HepG2 (cell line): Measurements from ENCODE around the gene ZNF559. TPM values are rescaled to one million over a fixed set of nuclear protein-coding genes. Genes with fewer than 3 reads are reported as not detected.
A peak's percentile ranks its signal among the peaks of the same experiment; 100 is the strongest.

Source experiments
- ARNT ChIP-seq: fragments of 450-650 bp; IDR thresholded peaks from 2 replicates; pipeline ENCODE4 v1.6.1; 2017
- ASH2L ChIP-seq: fragments of 300-600, 200-600 bp; sonication (generic); IDR thresholded peaks from 2 replicates; pipeline ENCODE4 v1.7.0; 2017; ENCODE audit warnings: low read depth, mild to moderate bottlenecking, moderate library complexity, mixed read lengths, low read length; ENCODE audit not compliant: insufficient read length
- BCL6 ChIP-seq: IDR thresholded peaks from 2 replicates; pipeline ENCODE4 v1.6.1; 2016; ENCODE audit warnings: missing genetic modification reagents, missing compliant biosample characterization
- ELF4 ChIP-seq: sonication (generic); formaldehyde crosslinking; IDR thresholded peaks from 2 replicates; pipeline ENCODE4 v1.5.0; 2020; ENCODE audit warnings: missing genetic modification reagents, mild to moderate bottlenecking, moderate library complexity, borderline replicate concordance
- FLYWCH1 ChIP-seq: sonication (generic); formaldehyde crosslinking; IDR thresholded peaks from 2 replicates; pipeline ENCODE4 v1.8.1; 2023; ENCODE audit warnings: mild to moderate bottlenecking, missing genetic modification reagents
- FOXM1 ChIP-seq: sonication (generic); formaldehyde crosslinking; IDR thresholded peaks from 2 replicates; pipeline ENCODE4 v1.5.0; 2020; ENCODE audit warnings: missing genetic modification reagents
- GATAD1 ChIP-seq: IDR thresholded peaks from 2 replicates; pipeline ENCODE4 v1.6.1; 2016; ENCODE audit warnings: missing genetic modification reagents, missing compliant biosample characterization
- HMG20B ChIP-seq: conservative IDR thresholded peaks from 2 replicates; pipeline ENCODE4 v1.6.1; 2016; ENCODE audit warnings: missing genetic modification reagents, missing compliant biosample characterization
- MAF1 ChIP-seq: sonication (generic); formaldehyde crosslinking; IDR thresholded peaks from 2 replicates; pipeline ENCODE4 v1.5.0; 2020; ENCODE audit warnings: missing genetic modification reagents, borderline replicate concordance
- RARA ChIP-seq: IDR thresholded peaks from 2 replicates; pipeline ENCODE4 v1.6.1; 2016; ENCODE audit warnings: missing genetic modification reagents, missing compliant biosample characterization
- RELA ChIP-seq: sonication (generic); formaldehyde crosslinking; IDR thresholded peaks from 2 replicates; pipeline ENCODE4 v1.4.0; 2020; ENCODE audit warnings: missing genetic modification reagents
- SMC3 ChIP-seq: IDR thresholded peaks from 2 replicates; pipeline ENCODE4 v1.6.1; 2011; ENCODE audit warnings: low read length, improper control_type of control experiment
- SRY ChIP-seq: sonication (generic); formaldehyde crosslinking; IDR thresholded peaks from 2 replicates; pipeline ENCODE4 v1.8.0; 2022; ENCODE audit warnings: mild to moderate bottlenecking, missing genetic modification reagents
- U2AF1 ChIP-seq: fragments of 200-400 bp; formaldehyde crosslinking; optimal IDR thresholded peaks from 2 replicates; pipeline ENCODE3; 2017; ENCODE audit warnings: mild to moderate bottlenecking, low read depth, low read length
- ZNF282 ChIP-seq: fragments of 450-650 bp; IDR thresholded peaks from 2 replicates; pipeline ENCODE4 v1.6.1; 2018; ENCODE audit not compliant: partially characterized antibody
- ZNF337 ChIP-seq: sonication (generic); formaldehyde crosslinking; IDR thresholded peaks from 2 replicates; pipeline ENCODE4 v1.5.1; 2020; ENCODE audit warnings: missing genetic modification reagents, low read depth, mild to moderate bottlenecking, borderline replicate concordance
- ZNF773 ChIP-seq: sonication (generic); formaldehyde crosslinking; IDR thresholded peaks from 2 replicates; pipeline ENCODE4 v1.4.0; 2020; ENCODE audit warnings: missing genetic modification reagents, borderline replicate concordance
- ZSCAN29 ChIP-seq: sonication (generic); formaldehyde crosslinking; conservative IDR thresholded peaks from 2 replicates; pipeline ENCODE4 v1.4.0; 2020; ENCODE audit warnings: mild to moderate bottlenecking, missing genetic modification reagents
- polyA plus RNA-seq, 8 experiments: library from polyadenylated mRNA; depleted of rRNA in 3 of 8; stranded (reverse) in 7 of 8; unstranded in 1 of 8; fragments of >200 nt; fragmentation: Illumina TruSeq in 4 of 8; extraction: Trizol in 4 of 8; gene quantifications; 2 replicates each; pipeline versions ENCODE4 v1.2.1 to v1.2.3, GENCODE V29; 2011 to 2016; ENCODE audit warnings: low read depth in 4 of 8, missing spikeins in 1 of 8, mixed read lengths in 1 of 8; ENCODE audit not compliant: insufficient read depth in 1 of 8
- total RNA-seq, 5 experiments: library from RNA; depleted of rRNA; stranded (reverse); fragments of >200 nt; fragmentation: Illumina TruSeq; extraction: Trizol; gene quantifications; 2 replicates each; pipeline ENCODE4 v1.2.3, GENCODE V29; 2016; ENCODE audit warnings: low read depth in 1 of 5
- TF ChIP-seq, protein P1 (sequence below): sonication (generic); formaldehyde crosslinking; IDR thresholded peaks from 2 replicates; pipeline ENCODE4 v1.4.0; 2020; ENCODE audit warnings: mild to moderate bottlenecking, missing genetic modification reagents, borderline replicate concordance
- TF ChIP-seq, protein P2 (sequence below): sonication (generic); formaldehyde crosslinking; conservative IDR thresholded peaks from 2 replicates; pipeline ENCODE4 v1.8.0; 2022; ENCODE audit warnings: mild to moderate bottlenecking, moderate library complexity, missing genetic modification reagents
- TF ChIP-seq, protein P3 (sequence below): sonication (generic); formaldehyde crosslinking; IDR thresholded peaks from 2 replicates; pipeline ENCODE4 v1.8.0; 2022; ENCODE audit warnings: mild to moderate bottlenecking, missing genetic modification reagents, moderate library complexity
- TF ChIP-seq, protein P4 (sequence below): IDR thresholded peaks from 2 replicates; pipeline ENCODE4 v1.6.1; 2016; ENCODE audit warnings: missing compliant biosample characterization, missing genetic modification reagents, borderline replicate concordance

Gene ZNF559
- total and polyA plus RNA-seq, 2 of the 13 experiments (the other 11 are each of a cell fraction or from before 2014, with no cell fraction given), result 6.3 to 9.8 TPM

DNA sequence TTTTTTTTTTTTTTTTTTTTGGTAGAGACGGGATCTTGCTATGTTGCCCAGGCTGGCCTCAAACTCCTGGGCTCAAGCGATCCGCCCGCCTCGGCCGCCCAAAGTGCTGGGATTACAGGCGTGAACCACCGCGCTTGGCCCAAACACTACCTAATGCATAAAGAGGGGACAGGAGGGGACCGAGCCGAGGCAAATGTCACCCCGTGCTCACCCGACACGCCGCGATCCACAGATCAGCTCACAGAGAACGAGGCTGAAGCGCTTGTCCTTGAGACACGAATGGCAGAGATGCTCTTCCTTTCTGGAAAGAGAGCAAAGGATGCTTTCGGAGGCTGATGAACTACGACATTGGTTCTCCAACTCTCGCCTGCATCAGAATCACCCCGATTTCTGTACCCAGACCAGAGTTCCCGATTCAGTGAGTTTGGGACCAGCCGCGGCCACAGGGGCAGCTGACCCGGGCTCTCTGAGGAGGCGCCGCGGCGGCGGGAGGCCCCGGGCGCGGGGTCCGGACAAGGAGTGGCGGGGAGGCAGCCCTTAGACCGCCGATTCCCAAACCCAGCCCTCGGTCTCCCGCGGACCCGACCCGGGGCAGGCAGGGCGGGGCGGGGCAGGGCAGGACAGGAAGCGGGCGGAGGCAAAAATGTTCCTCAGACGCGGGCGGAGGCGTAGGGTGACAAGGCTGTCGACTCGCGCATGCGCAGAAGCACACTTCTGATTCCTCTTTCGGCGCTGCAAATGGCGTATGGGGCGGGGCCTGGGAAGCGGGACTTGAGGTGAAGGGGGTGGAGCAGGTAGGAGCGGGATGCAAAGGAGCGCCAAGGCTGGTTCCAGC lies 14.6 kb upstream of the ZNF559 start, which contains the start of gene ZNF699 (continued):
- TF ChIP-seq, protein P1, sequence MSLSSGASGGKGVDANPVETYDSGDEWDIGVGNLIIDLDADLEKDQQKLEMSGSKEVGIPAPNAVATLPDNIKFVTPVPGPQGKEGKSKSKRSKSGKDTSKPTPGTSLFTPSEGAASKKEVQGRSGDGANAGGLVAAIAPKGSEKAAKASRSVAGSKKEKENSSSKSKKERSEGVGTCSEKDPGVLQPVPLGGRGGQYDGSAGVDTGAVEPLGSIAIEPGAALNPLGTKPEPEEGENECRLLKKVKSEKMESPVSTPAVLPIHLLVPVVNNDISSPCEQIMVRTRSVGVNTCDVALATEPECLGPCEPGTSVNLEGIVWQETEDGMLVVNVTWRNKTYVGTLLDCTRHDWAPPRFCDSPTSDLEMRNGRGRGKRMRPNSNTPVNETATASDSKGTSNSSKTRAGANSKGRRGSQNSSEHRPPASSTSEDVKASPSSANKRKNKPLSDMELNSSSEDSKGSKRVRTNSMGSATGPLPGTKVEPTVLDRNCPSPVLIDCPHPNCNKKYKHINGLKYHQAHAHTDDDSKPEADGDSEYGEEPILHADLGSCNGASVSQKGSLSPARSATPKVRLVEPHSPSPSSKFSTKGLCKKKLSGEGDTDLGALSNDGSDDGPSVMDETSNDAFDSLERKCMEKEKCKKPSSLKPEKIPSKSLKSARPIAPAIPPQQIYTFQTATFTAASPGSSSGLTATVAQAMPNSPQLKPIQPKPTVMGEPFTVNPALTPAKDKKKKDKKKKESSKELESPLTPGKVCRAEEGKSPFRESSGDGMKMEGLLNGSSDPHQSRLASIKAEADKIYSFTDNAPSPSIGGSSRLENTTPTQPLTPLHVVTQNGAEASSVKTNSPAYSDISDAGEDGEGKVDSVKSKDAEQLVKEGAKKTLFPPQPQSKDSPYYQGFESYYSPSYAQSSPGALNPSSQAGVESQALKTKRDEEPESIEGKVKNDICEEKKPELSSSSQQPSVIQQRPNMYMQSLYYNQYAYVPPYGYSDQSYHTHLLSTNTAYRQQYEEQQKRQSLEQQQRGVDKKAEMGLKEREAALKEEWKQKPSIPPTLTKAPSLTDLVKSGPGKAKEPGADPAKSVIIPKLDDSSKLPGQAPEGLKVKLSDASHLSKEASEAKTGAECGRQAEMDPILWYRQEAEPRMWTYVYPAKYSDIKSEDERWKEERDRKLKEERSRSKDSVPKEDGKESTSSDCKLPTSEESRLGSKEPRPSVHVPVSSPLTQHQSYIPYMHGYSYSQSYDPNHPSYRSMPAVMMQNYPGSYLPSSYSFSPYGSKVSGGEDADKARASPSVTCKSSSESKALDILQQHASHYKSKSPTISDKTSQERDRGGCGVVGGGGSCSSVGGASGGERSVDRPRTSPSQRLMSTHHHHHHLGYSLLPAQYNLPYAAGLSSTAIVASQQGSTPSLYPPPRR (CRISPR knock-in tag), result no peak
- no peak for TF ChIP-seq RELA (CRISPR knock-in tag)
- no peak for TF ChIP-seq ZNF337 (CRISPR knock-in tag)
- TF ChIP-seq RARA (CRISPR knock-in tag), result no peak
- TF ChIP-seq MAF1 (CRISPR knock-in tag), result no peak
- no peak for TF ChIP-seq SMC3
- no peak for TF ChIP-seq ZNF282
- TF ChIP-seq, protein P2, sequence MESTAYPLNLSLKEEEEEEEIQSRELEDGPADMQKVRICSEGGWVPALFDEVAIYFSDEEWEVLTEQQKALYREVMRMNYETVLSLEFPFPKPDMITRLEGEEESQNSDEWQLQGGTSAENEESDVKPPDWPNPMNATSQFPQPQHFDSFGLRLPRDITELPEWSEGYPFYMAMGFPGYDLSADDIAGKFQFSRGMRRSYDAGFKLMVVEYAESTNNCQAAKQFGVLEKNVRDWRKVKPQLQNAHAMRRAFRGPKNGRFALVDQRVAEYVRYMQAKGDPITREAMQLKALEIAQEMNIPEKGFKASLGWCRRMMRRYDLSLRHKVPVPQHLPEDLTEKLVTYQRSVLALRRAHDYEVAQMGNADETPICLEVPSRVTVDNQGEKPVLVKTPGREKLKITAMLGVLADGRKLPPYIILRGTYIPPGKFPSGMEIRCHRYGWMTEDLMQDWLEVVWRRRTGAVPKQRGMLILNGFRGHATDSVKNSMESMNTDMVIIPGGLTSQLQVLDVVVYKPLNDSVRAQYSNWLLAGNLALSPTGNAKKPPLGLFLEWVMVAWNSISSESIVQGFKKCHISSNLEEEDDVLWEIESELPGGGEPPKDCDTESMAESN (CRISPR knock-in tag), result no peak
- no peak for TF ChIP-seq FOXM1 (CRISPR knock-in tag)
- TF ChIP-seq ARNT, result no peak
- TF ChIP-seq BCL6 (CRISPR knock-in tag), result no peak
- TF ChIP-seq ASH2L, result no peak
- TF ChIP-seq SRY (CRISPR knock-in tag), result no peak
- TF ChIP-seq, protein P3, sequence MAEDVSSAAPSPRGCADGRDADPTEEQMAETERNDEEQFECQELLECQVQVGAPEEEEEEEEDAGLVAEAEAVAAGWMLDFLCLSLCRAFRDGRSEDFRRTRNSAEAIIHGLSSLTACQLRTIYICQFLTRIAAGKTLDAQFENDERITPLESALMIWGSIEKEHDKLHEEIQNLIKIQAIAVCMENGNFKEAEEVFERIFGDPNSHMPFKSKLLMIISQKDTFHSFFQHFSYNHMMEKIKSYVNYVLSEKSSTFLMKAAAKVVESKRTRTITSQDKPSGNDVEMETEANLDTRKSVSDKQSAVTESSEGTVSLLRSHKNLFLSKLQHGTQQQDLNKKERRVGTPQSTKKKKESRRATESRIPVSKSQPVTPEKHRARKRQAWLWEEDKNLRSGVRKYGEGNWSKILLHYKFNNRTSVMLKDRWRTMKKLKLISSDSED, result no peak
- no peak for TF ChIP-seq ZNF773 (CRISPR knock-in tag)
- no peak for TF ChIP-seq ELF4 (CRISPR knock-in tag)
- no peak for TF ChIP-seq U2AF1
- TF ChIP-seq, protein P4, sequence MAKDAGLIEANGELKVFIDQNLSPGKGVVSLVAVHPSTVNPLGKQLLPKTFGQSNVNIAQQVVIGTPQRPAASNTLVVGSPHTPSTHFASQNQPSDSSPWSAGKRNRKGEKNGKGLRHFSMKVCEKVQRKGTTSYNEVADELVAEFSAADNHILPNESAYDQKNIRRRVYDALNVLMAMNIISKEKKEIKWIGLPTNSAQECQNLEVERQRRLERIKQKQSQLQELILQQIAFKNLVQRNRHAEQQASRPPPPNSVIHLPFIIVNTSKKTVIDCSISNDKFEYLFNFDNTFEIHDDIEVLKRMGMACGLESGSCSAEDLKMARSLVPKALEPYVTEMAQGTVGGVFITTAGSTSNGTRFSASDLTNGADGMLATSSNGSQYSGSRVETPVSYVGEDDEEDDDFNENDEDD (CRISPR knock-in tag), result peak; percentile 49; the same call in 1 of the 2 replicates
- no peak for TF ChIP-seq HMG20B (CRISPR knock-in tag)
- no peak; the same call in 1 of the 2 replicates for TF ChIP-seq GATAD1 (CRISPR knock-in tag)
- no peak for TF ChIP-seq ZSCAN29 (CRISPR knock-in tag)
- TF ChIP-seq FLYWCH1 (CRISPR knock-in tag), result no peak
